Stimulated activated CD8-positive, alpha-beta memory T cell treated with anti-CD3 and anti-CD28 coated beads, Interleukin-4, amount 100 ng/mL, for 24 hours (primary cell): ENCODE data around the gene GUCA2B.

ENCODE experiments used
- DNase-seq: peaks from one replicate; pipeline ENCODE4 v3.0.0-alpha.2; 2020; ENCODE audit warnings: low read depth

The GUCA2B gene

GRCh38 chr1:42165511-42166210, 12.5 kb downstream of the GUCA2B start:
- no peak for DNase-seq

GRCh38 chr1:42167611-42168390, 14.6 kb downstream of the GUCA2B start:
- DNase-seq: no peak

GRCh38 chr1:42168391-42168670, 15.1 kb downstream of the GUCA2B start:
- DNase-seq: no peak

DNA sequence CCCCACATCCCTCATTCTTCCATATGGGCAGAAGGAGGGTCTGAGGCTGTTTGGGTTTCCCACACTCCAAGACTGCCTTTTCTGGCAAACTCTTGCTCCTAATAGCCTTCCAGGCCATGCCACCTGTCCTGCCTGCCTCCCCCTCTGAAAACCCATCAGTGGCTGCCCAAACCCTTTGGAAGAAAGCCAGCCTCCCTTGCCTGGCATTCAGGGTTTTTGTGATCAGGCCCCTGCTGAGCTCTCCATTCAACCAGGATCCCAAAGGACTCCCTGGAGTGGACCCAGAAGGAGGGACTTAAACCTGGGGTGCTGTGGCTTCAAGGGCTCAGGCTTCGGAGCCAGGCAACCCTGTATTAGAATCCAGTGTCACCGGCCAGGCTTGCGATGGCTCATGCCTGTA, 15.6 kb downstream of the GUCA2B start:
- no peak for DNase-seq

GRCh38 chr1:42170779-42171621, 17.8 kb downstream of the GUCA2B start:
- DNase-seq: no peak

- no peak for DNase-seq
Observed at GRCh38 chr1:42171679-42172266, 18.6 kb downstream of the GUCA2B start.

DNA sequence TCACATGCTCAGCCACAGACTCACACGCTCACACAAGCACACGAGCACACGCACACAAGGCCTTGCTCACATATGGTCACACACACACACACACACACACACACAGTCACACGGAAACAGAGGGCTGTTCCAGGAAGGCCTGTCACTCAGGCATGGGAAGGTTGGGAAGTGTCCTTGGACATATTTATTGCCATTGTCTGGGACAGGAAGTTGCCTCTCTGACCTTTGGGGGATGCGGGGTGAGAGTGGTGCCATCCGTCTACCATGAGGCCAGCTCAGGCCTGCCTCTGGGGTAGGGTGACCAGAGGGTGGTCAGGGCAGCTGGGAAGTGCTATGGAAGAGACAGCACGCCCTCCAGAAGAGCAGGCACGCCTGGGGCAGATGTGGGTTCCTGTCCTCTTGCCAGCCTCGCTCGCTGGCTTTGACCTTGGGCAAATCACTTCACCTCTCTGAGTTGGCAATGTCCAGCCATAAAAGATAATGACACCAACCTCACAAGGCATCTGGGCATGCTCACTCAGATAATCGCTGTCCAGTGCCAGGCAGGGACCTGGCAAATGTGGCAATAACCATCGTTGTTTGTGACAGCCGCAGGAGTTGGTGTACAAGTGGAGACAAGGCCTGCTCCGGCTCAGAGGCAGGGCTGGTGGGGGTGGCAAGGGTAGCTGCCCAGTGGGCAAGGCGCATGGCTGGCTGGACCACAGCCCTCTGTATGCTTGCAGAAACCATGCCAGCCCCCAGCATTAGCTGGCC, 19.3 kb downstream of the GUCA2B start:
- DNase-seq: no peak

GRCh38 chr1:42173155-42173933, 20.1 kb downstream of the GUCA2B start:
- peak; percentile 52 for DNase-seq

- DNase-seq: no peak
Observed at GRCh38 chr1:42173961-42174735, 20.9 kb downstream of the GUCA2B start.

DNA sequence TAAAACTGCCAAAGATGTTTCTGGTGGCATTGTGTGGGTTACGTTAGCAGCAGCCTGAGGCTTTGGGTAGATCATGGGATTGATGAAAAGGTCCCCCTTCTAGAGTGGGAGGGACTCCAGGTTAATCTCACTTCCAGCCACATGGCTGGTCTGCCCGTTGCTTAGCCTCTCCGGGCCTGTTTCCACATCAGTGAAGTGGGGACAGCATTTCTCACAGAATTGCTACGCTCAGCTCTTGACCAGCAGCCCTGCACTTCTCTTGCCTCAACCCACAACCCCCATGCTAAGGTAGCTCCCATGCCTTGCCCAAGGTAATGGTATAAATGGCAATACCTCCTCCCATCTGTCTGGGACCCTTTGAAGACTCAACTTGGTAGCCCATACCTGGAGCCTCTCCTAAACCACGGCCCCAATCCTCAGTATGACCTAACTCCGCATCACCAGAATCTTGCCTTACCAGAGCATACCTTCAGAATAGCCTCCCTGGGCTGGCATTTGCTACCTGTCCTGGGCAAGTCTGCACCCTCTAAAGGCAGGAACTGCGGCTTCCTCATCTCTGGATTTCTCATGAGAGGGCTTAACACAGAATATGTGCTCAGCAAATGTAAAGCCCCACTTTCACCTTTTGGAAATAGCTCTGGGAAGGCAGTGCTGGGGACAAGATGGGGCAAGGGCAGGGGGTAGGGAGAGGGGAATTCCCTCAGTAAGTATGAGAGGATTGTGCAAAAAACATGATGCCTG, 22.3 kb downstream of the GUCA2B start:
- DNase-seq: no peak

- no peak for DNase-seq
Observed at GRCh38 chr1:42176902-42177519, 23.8 kb downstream of the GUCA2B start.

DNA sequence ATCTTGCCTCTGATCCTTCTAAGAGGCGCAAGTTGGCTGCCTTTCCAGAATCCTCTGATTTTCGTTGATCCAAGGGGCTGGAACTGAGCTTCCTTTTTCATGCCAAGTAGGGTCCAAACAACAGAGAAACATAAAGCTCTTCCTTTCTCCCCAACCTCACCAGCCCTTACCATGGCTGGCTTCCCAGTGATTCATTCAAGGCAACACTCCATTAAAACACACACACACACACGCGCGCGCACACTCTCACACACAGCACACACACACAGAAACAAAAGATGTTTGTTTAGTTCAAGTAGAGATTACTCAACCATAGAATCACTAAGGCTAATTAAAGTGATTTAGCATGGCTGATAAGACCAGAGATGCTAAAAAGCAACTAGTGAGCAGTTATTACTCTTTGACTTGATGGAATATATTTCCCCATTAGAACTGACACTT, 24.4 kb downstream of the GUCA2B start:
- no peak for DNase-seq

DNA sequence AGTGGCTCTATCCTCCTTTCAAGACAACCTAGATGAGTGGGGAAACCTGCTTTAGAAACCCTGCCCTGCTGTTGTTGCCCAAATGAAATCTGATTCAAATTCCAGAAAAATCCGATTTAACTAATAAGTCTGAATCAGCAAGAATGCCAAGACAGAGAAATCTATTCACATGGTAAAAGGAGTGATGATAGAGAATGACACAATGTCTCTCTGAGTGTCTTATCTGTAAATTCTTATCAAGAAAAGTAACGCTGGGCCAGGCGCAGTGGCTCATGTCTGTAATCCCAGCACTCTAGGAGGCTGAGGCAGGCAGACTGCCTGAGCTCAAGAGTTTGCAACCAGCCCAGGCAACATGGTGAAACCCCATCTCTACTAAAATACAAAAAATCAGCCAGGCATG, 25.0 kb downstream of the GUCA2B start:
- no peak for DNase-seq

DNA sequence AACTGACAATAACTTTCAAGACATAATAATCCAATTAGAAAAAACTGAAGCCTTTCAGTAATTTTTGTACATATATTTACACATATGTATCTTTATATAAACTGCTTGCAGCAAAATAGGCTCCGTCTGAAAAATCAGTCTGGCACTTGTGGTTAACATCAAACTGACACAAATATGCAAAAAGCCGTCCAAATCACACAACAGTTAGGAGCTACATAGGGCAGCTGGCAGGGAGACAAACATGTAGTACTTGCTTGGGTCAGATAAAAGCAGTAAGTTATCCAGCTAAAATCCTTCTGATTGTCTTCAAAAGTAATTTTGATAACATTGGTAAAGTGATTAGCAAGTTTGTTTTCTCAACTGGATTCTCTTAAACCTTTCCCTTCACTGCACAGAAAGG, 26.1 kb downstream of the GUCA2B start:
- no peak for DNase-seq

GRCh38 chr1:42179900-42180329, 26.7 kb downstream of the GUCA2B start:
- DNase-seq: no peak

DNA sequence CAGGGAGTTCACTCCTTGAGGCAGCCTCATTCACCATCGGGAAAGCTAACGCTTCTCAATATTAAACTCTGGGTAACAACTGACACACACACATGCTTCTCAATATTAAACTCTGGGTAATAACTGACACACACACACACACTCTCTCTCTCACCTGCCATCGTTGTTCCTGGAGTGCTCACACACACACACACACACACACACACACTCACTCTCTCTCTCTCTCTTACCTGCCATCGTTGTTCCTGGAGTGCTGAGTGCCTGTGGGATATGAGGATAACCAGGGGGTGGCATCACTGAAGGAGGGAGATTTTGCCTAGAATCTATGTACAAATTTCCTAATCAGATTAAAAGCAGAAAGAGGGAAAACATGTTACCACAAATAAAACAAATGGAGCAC, 28.5 kb downstream of the GUCA2B start:
- DNase-seq: no peak

DNA sequence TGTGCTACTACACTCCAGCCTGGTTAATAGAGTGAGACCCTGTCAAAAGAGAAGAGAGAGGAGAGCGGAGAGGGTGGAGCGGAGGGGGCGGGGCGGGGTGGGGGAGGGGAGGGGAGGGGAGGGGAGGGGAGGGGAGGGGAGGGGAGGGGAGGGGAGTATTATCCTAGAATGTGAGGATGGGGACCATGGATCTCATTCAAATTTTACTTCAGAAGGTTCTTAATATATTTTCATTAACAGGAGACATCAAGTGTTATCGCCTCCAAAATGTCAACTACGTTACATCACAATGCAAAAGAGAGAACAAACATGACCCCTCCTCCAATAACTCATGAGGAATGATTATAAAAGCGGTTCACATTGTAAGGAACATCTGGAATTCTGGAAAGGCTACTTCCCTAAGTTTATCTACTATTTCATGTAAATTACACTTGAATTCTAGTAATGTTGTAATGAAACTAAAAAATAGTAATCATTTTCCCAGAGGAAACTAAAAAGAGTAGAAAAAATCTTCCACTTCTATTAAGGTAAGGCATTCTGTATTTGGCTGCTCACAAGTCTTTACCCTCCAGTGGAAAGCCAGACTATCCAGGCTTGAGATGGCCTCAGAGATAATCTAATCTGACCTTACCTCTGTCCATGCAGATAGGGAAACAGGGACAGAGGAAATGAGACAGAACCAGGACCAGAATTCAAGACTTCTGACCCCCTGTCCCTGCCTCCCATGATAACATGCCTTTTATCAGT, 30.2 kb downstream of the GUCA2B start:
- no peak for DNase-seq

GRCh38 chr1:42183957-42184268, 30.7 kb downstream of the GUCA2B start:
- no peak for DNase-seq
